Common myeloid progenitor, CD34-positive (primary cell): ENCODE data around the gene SP100.

ENCODE experiments used
- CTCF ChIA-PET: fragments of 350-600 bp; sonication (Branson Sonifier 250); formaldehyde crosslinking; loops from one replicate; lab custom pipeline; 2021; ENCODE audit warnings: antibody characterized with exemption; lab: Charles Lee
- POLR2A ChIA-PET: fragments of 350-600 bp; sonication (Branson Sonifier 250); formaldehyde crosslinking; loops from one replicate; lab custom pipeline; 2021; ENCODE audit warnings: antibody characterized with exemption; lab: Charles Lee
- DNase-seq, 3 donors: peaks; one replicate each; pipeline versions ENCODE4 v3.0.0 to v3.0.0-alpha.2; 2013
- H3K27ac ChIP-seq, 2 experiments: 1 replicate in 1 of 2; 2 replicates in 1 of 2; pipeline ENCODE4 v1.7.0; 2013; ENCODE audit warnings: inconsistent platforms in 2 of 2, low read length in 2 of 2, mild to moderate bottlenecking in 2 of 2, low read depth in 1 of 2, moderate library complexity in 1 of 2; ENCODE audit not compliant: severe bottlenecking in 2 of 2, insufficient read depth in 1 of 2, poor library complexity in 1 of 2
- H3K27me3 ChIP-seq, 5 experiments: replicated peaks in 2 of 5; 1 replicate in 3 of 5; 2 replicates in 2 of 5; pipeline versions ENCODE4 v1.6.1 to v1.7.0; 2013; ENCODE audit warnings: low read length in 4 of 5, mild to moderate bottlenecking in 2 of 5, moderate library complexity in 2 of 5, inconsistent platforms in 1 of 5; ENCODE audit not compliant: insufficient read depth in 5 of 5, control insufficient read depth in 4 of 5
- H3K36me3 ChIP-seq, 4 experiments: 1 replicate in 2 of 4; 2 replicates in 2 of 4; pipeline versions ENCODE4 v1.6.1 to v1.7.0; 2013; ENCODE audit warnings: low read length in 3 of 4, control low read depth in 1 of 4, mild to moderate bottlenecking in 1 of 4; ENCODE audit not compliant: control insufficient read depth in 4 of 4, insufficient read depth in 4 of 4
- H3K4me1 ChIP-seq, 4 experiments: 1 replicate in 3 of 4; 2 replicates in 1 of 4; pipeline versions ENCODE4 v1.6.1 to v1.7.1; 2013; ENCODE audit warnings: low read length in 3 of 4, mild to moderate bottlenecking in 3 of 4, control low read depth in 1 of 4, inconsistent platforms in 1 of 4, moderate library complexity in 1 of 4; ENCODE audit not compliant: control insufficient read depth in 4 of 4, insufficient read depth in 4 of 4; ENCODE audit errors: control extremely low read depth in 1 of 4
- H3K4me3 ChIP-seq, 7 experiments: 1 replicate in 4 of 7; 2 replicates in 3 of 7; pipeline versions ENCODE4 v1.5.1 to v1.7.0; 2013; ENCODE audit warnings: mild to moderate bottlenecking in 7 of 7, low read length in 6 of 7, moderate library complexity in 6 of 7, inconsistent platforms in 2 of 7, low read depth in 2 of 7, control low read depth in 1 of 7; ENCODE audit not compliant: insufficient read depth in 4 of 7, control insufficient read depth in 1 of 7; ENCODE audit errors: extremely low read depth in 1 of 7
- H3K9me3 ChIP-seq, 5 experiments: 1 replicate in 4 of 5; 2 replicates in 1 of 5; pipeline versions ENCODE4 v1.6.1 to v1.7.1; 2013; ENCODE audit warnings: low read length in 4 of 5, mild to moderate bottlenecking in 2 of 5, inconsistent platforms in 1 of 5, low read depth in 1 of 5, moderate library complexity in 1 of 5; ENCODE audit not compliant: control insufficient read depth in 4 of 5, insufficient read depth in 2 of 5; ENCODE audit errors: control extremely low read depth in 1 of 5
- WGBS: methylation state at CpG from one replicate; pipeline ENCODE4 v1.1.5; 2013; ENCODE audit not compliant: insufficient coverage; 5-methylcytosine and 5-hydroxymethylcytosine counted together

The SP100 gene

GRCh38 chr2:230520061-230520874 lies 104.3 kb downstream of the SP100 start:
- WGBS: 80% methylated on average over 6 of the region's 9 CpGs
- no peaks in the 10 kb centered on the region for H3K27me3 ChIP-seq
- H3K4me1 ChIP-seq: no peaks in the 10 kb centered on the region
- H3K27ac ChIP-seq: no peak overlapping the region
- ChIA-PET CTCF (interaction anchor here (1.1 kb wide), 1 partner anchor 91 kb away, joined by 3 read pairs; no protein-coding TSS in a partner anchor), POLR2A (no interaction called here)
- H3K4me3 ChIP-seq: no peak overlapping the region
- H3K9me3 ChIP-seq: peaks cover 4 to 28% (median 17%) of the 10 kb centered on the region in 5 experiments
- peaks cover 0 to 4% (median 2%) of the 10 kb centered on the region in 4 experiments for H3K36me3 ChIP-seq
- no peak for DNase-seq

- peaks cover 4 to 33% (median 22%) of the 10 kb centered on the region in 5 experiments for H3K9me3 ChIP-seq
- CTCF ChIA-PET: no interaction called here
These were observed 104.8 kb downstream of the SP100 start for GRCh38 chr2:230520875-230521155.

GRCh38 chr2:230521386-230521785 lies 105.4 kb downstream of the SP100 start:
- Histone ChIP-seq H3K4me1 (no peaks in the 10 kb centered on the region), H3K36me3 (peaks cover 0 to 8% (median 3%) of the 10 kb centered on the region in 4 experiments), H3K9me3 (peaks cover 4 to 36% (median 27%) of the 10 kb centered on the region in 5 experiments), H3K4me3 (no peak overlapping the region), H3K27me3 (no peaks in the 10 kb centered on the region), H3K27ac (no peak overlapping the region)
- CTCF ChIA-PET: no interaction called here
- DNase-seq: no peak
- WGBS: 77% methylated on average over 2 of the region's 2 CpGs
- POLR2A ChIA-PET: no interaction called here

More at GRCh38 chr2:230520875-230521155, 104.8 kb downstream of the SP100 start:
- Histone ChIP-seq H3K4me1 (no peaks in the 10 kb centered on the region), H3K27me3 (no peaks in the 10 kb centered on the region), H3K36me3 (peaks cover 0 to 8% (median 3%) of the 10 kb centered on the region in 4 experiments), H3K27ac (no peak overlapping the region), H3K4me3 (no peak overlapping the region)
- DNase-seq: no peak
- POLR2A ChIA-PET: no interaction called here

GRCh38 chr2:230525682-230526081 lies 109.7 kb downstream of the SP100 start:
- CTCF ChIA-PET: no interaction called here
- Histone ChIP-seq H3K27ac (no peak overlapping the region), H3K4me1 (no peaks in the 10 kb centered on the region), H3K36me3 (peaks cover 0 to 5% (median 1%) of the 10 kb centered on the region in 4 experiments), H3K27me3 (no peaks in the 10 kb centered on the region), H3K4me3 (no peak overlapping the region), H3K9me3 (peaks cover 4 to 34% (median 26%) of the 10 kb centered on the region in 5 experiments)
- POLR2A ChIA-PET: no interaction called here
- WGBS: 96% methylated on average over 3 of the region's 3 CpGs
- no peak for DNase-seq

- no peak for DNase-seq
- WGBS: 96% methylated on average over 4 of the region's 4 CpGs
- Histone ChIP-seq H3K4me1 (no peaks in the 10 kb centered on the region), H3K4me3 (no peak overlapping the region), H3K27ac (no peak overlapping the region), H3K27me3 (no peaks in the 10 kb centered on the region), H3K9me3 (peaks cover 0 to 5% (median 0%) of the 10 kb centered on the region in 5 experiments), H3K36me3 (peaks cover 5 to 17% (median 13%) of the 10 kb centered on the region in 4 experiments)
- ChIA-PET CTCF (no interaction called here), POLR2A (no interaction called here)
These were observed 121.6 kb downstream of the SP100 start for GRCh38 chr2:230537531-230537976.

- peaks cover 5 to 31% (median 15%) of the 10 kb centered on the region in 4 experiments for H3K36me3 ChIP-seq
- H3K4me1 ChIP-seq: no peaks in the 10 kb centered on the region
- POLR2A ChIA-PET: no interaction called here
- no peak overlapping the region for H3K27ac ChIP-seq
- H3K9me3 ChIP-seq: peaks cover 0 to 10% (median 0%) of the 10 kb centered on the region in 5 experiments
- H3K27me3 ChIP-seq: no peaks in the 10 kb centered on the region
- no peak for DNase-seq
- CTCF ChIA-PET: no interaction called here
- 86% methylated on average over 1 of the region's 1 CpG for WGBS
- H3K4me3 ChIP-seq: no peak overlapping the region
These were observed 124.3 kb downstream of the SP100 start for GRCh38 chr2:230540332-230540731.

GRCh38 chr2:230541934-230542380 lies 126.0 kb downstream of the SP100 start:
- Histone ChIP-seq H3K9me3 (peaks cover 0 to 10% (median 0%) of the 10 kb centered on the region in 5 experiments), H3K27me3 (no peaks in the 10 kb centered on the region), H3K4me3 (no peak overlapping the region), H3K36me3 (peaks cover 5 to 31% (median 15%) of the 10 kb centered on the region in 4 experiments), H3K27ac (no peak overlapping the region), H3K4me1 (no peaks in the 10 kb centered on the region)
- DNase-seq: no peak
- ChIA-PET POLR2A (interaction anchor here (0.6 kb wide), 1 partner anchor 30 kb away, joined by 3 read pairs; no protein-coding TSS in a partner anchor), CTCF (no interaction called here)
- WGBS: 100% methylated on average over 2 of the region's 3 CpGs
